Measurements from ENCODE around the gene B9D2. TPM values are rescaled to one million over a fixed set of nuclear protein-coding genes. Genes with fewer than 3 reads are reported as not detected.

B9D2 gene
- total and polyA plus RNA-seq, 2 donors (not counting 1 experiment from before 2014, with no cell fraction given) = 2.3 to 5.3 TPM

DNA sequence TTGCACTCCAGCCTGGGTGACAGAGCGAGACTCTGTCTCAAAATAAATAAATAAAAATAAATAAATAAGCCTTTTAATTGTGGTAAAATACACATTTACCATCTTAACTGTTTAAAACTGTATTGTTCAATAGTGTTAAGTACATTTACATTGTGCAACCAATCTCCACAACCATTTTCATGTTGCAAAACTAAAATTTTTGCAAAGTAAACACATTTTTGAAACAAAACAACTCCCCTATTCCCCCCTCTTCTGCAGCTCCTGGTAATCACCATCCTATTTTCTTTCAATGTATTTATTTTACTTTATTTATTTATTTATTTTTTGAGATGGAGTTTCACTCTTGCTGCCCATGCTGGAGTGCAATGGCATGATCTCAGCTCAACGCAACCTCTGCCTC, 5.8 kb upstream of the B9D2 start:
- peaks cover 16% of the 10 kb centered on the region for H3K4me1 ChIP-seq (ENCODE audit: control insufficient read depth, extremely low read depth, insufficient read depth, low read length)
- no peak overlapping the region for H3K4me3 ChIP-seq (replicated peaks in 1 of 4; ENCODE audit: control extremely low read depth in 1 of 4, insufficient read depth in 1 of 4, low read depth in 3 of 4, low read length in 4 of 4)
- TF ChIP-seq EZH2 (IDR thresholded peaks at IDR 0.05; ENCODE audit: low read length, missing control alignments) (no peak), CTCF (conservative IDR thresholded peaks at IDR 0.05 in 1 of 2, IDR thresholded peaks at IDR 0.05 in 1 of 2; ENCODE audit: low read depth in 1 of 2, low read length in 2 of 2) (no peak)
- no peaks in the 10 kb centered on the region for H3K36me3 ChIP-seq (ENCODE audit: control insufficient read depth, insufficient read depth, low read length)
- DNase-seq (ENCODE audit: low read depth in 2 of 2) = no peak
- no peaks in the 10 kb centered on the region for H4K20me1 ChIP-seq (ENCODE audit: control insufficient read depth, extremely low read depth, insufficient read depth, low read length)
- H3K9ac ChIP-seq (ENCODE audit: insufficient read depth, low read length) = no peak overlapping the region
- no peaks in the 10 kb centered on the region for H3K27me3 ChIP-seq (ENCODE audit: control insufficient read depth, insufficient read depth, low read length)
- no peak overlapping the region for H3K27ac ChIP-seq (ENCODE audit: insufficient read depth, low read length)
- H3K79me2 ChIP-seq (ENCODE audit: control insufficient read depth, insufficient read depth, low read length) = peaks cover 11% of the 10 kb centered on the region
- no peak overlapping the region for H2AFZ ChIP-seq (ENCODE audit: low read length)
- H3K9me3 ChIP-seq (ENCODE audit: control insufficient read depth, insufficient read depth, low read depth, low read length) = no peaks in the 10 kb centered on the region
- no peak overlapping the region for H3K4me2 ChIP-seq (ENCODE audit: extremely low read depth, insufficient read depth, low read length)

DNA sequence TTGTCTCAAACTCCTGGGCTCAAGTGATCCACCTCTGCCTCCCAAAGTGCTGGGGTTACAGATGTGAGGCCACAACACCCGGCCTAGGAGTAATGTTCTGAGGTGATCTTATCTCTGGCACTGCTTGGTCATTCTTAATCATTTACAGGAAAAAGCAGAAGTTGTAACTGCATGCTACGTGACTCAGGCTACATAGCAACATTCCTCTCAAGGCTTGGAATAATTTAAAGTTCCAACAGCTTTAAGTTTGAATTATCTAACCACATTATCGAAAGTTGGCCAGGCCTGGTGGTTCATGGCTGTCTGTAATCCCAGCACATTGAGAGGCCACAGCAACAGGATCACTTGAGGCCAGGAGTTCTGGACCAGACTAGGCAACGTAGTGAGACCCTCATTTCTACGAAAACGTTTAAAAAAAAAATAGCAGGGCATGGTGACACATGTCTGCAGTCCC, 3.9 kb upstream of the B9D2 start:
- Histone ChIP-seq H3K27ac (ENCODE audit: insufficient read depth, low read length) (peak overlapping the region; percentile 71), H2AFZ (ENCODE audit: low read length) (no peak overlapping the region), H3K4me2 (ENCODE audit: extremely low read depth, insufficient read depth, low read length) (peak overlapping the region; percentile 19), H4K20me1 (ENCODE audit: control insufficient read depth, extremely low read depth, insufficient read depth, low read length) (no peaks in the 10 kb centered on the region), H3K9me3 (ENCODE audit: control insufficient read depth, insufficient read depth, low read depth, low read length) (no peaks in the 10 kb centered on the region), H3K79me2 (ENCODE audit: control insufficient read depth, insufficient read depth, low read length) (peaks cover 14% of the 10 kb centered on the region), H3K36me3 (ENCODE audit: control insufficient read depth, insufficient read depth, low read length) (no peaks in the 10 kb centered on the region), H3K4me3 (replicated peaks in 1 of 4; ENCODE audit: control extremely low read depth in 1 of 4, insufficient read depth in 1 of 4, low read depth in 3 of 4, low read length in 4 of 4) (no peak overlapping the region), H3K27me3 (ENCODE audit: control insufficient read depth, insufficient read depth, low read length) (no peaks in the 10 kb centered on the region), H3K9ac (ENCODE audit: insufficient read depth, low read length) (no peak overlapping the region), H3K4me1 (ENCODE audit: control insufficient read depth, extremely low read depth, insufficient read depth, low read length) (peaks cover 11% of the 10 kb centered on the region)
- peak; percentile 84 to 98 for DNase-seq (ENCODE audit: low read depth in 2 of 2)
- TF ChIP-seq CTCF (conservative IDR thresholded peaks at IDR 0.05 in 1 of 2, IDR thresholded peaks at IDR 0.05 in 1 of 2; ENCODE audit: low read depth in 1 of 2, low read length in 2 of 2) = no peak
- TF ChIP-seq EZH2 (IDR thresholded peaks at IDR 0.05; ENCODE audit: low read length, missing control alignments) = no peak

GRCh38 chr19:41366089-41366488, 2.1 kb upstream of the B9D2 start:
- no peak overlapping the region for H3K4me2 ChIP-seq (ENCODE audit: extremely low read depth, insufficient read depth, low read length)
- no peaks in the 10 kb centered on the region for H4K20me1 ChIP-seq (ENCODE audit: control insufficient read depth, extremely low read depth, insufficient read depth, low read length)
- H3K36me3 ChIP-seq (ENCODE audit: control insufficient read depth, insufficient read depth, low read length) = no peaks in the 10 kb centered on the region
- TF ChIP-seq EZH2 (IDR thresholded peaks at IDR 0.05; ENCODE audit: low read length, missing control alignments) (no peak), CTCF (conservative IDR thresholded peaks at IDR 0.05 in 1 of 2, IDR thresholded peaks at IDR 0.05 in 1 of 2; ENCODE audit: low read depth in 1 of 2, low read length in 2 of 2) (no peak)
- H3K4me3 ChIP-seq (replicated peaks in 1 of 4; ENCODE audit: control extremely low read depth in 1 of 4, insufficient read depth in 1 of 4, low read depth in 3 of 4, low read length in 4 of 4) = no peak overlapping the region
- DNase-seq (ENCODE audit: low read depth in 2 of 2) = no peak
- no peak overlapping the region for H3K9ac ChIP-seq (ENCODE audit: insufficient read depth, low read length)
- peaks cover 11% of the 10 kb centered on the region for H3K4me1 ChIP-seq (ENCODE audit: control insufficient read depth, extremely low read depth, insufficient read depth, low read length)
- H3K79me2 ChIP-seq (ENCODE audit: control insufficient read depth, insufficient read depth, low read length) = peaks cover 14% of the 10 kb centered on the region
- H2AFZ ChIP-seq (ENCODE audit: low read length) = no peak overlapping the region
- H3K27ac ChIP-seq (ENCODE audit: insufficient read depth, low read length) = no peak overlapping the region
- H3K9me3 ChIP-seq (ENCODE audit: control insufficient read depth, insufficient read depth, low read depth, low read length) = no peaks in the 10 kb centered on the region
- H3K27me3 ChIP-seq (ENCODE audit: control insufficient read depth, insufficient read depth, low read length) = no peaks in the 10 kb centered on the region
